ENCODE results near the gene RHBDL2. TPM values are rescaled to one million over a fixed set of nuclear protein-coding genes. Genes with fewer than 3 reads are reported as not detected.

RHBDL2 gene
- total and polyA plus RNA-seq, 2 of the 13 experiments (the other 11 are each of a cell fraction or from before 2014, with no cell fraction given), result 3.3 to 5.4 TPM

DNA sequence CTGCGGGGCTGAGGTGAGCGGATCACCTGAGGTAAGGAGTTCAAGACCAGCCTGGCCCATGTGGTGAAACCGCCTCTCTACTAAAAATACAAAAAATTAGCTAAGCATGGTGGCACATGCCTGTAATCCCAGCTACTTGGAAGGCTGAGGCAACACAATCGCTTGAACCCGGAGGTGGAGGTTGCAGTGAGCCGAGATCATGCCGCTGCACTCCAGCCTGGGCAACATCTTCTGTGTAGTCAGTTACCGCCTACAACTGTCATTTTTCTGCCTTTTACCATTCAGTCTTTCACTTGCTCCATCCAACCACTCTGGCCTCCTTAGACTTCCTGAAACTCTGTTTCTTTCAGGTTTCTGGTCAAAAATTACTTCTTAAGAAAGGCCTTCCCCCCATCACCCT lies 70.6 kb downstream of the RHBDL2 start (continued):
- TF ChIP-seq NCOA2 (CRISPR knock-in tag; IDR thresholded peaks at IDR 0.05) (no peak), ZNF17 (CRISPR knock-in tag; IDR thresholded peaks at IDR 0.05) (no peak), ZNF749 (CRISPR knock-in tag; IDR thresholded peaks at IDR 0.05; ENCODE audit: borderline replicate concordance) (no peak), YY1 (IDR thresholded peaks at IDR 0.05; ENCODE audit: insufficient read depth, insufficient replicate concordance, low read depth, low read length) (no peak), BRD4 (CRISPR knock-in tag; IDR thresholded peaks at IDR 0.05) (no peak)

DNA sequence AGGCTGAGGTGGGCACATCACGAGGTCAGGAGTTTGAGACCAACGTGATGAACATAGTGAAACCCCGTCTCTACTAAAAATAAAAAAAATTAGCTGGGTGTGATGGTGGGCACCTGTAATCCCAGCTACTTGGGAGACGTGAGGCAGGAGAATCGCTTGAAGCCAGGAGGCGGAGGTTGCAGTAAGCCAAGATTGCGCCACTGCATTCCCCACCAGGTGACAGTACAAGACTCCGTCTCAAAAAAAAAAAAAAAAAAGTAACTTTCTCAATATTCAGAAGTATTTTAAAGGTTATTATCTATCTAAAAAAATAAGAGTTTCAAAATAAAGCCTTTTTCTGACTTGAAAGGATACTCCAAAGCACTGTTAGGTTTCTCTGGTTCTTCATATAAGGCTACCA lies 74.4 kb downstream of the RHBDL2 start:
- ATAC-seq (no peak), DNase-seq (ENCODE audit: low spot score) (no peak), FAIRE-seq (no peak)
- no peak overlapping the region for H3K4me3 ChIP-seq (replicated peaks in 1 of 3; ENCODE audit: insufficient read depth in 1 of 3, low read depth in 2 of 3, low read length in 3 of 3)
- ChIA-PET CTCF (ENCODE audit: low intra/inter-chr PET ratio, low total read pairs) (no interaction called here), POLR2A (no interaction called here)
- in situ Hi-C loops (cut with HindIII; ENCODE audit: extremely low pct_ligation_motif_present, low pct_unique_long_range_greater_than_20kb) (no loop called here), intact Hi-C loops (cut with micrococcal nuclease; ENCODE audit: unreplicated experiment) (no loop called here)
- H3K27me3 ChIP-seq (ENCODE audit: control insufficient read depth in 1 of 2, insufficient read depth in 2 of 2, low read length in 2 of 2), result no peaks in the 10 kb centered on the region
- H3K4me2 ChIP-seq (ENCODE audit: low read depth, low read length), result no peak overlapping the region
- BruUV-seq (replicated peaks), result no TSS peak
- no peak for TF ChIP-seq ZNF75D (CRISPR knock-in tag; IDR thresholded peaks at IDR 0.05; ENCODE audit: borderline replicate concordance)
- no peak for TF ChIP-seq DNMT1 (CRISPR knock-in tag; IDR thresholded peaks at IDR 0.05)
- TF ChIP-seq, protein P1, sequence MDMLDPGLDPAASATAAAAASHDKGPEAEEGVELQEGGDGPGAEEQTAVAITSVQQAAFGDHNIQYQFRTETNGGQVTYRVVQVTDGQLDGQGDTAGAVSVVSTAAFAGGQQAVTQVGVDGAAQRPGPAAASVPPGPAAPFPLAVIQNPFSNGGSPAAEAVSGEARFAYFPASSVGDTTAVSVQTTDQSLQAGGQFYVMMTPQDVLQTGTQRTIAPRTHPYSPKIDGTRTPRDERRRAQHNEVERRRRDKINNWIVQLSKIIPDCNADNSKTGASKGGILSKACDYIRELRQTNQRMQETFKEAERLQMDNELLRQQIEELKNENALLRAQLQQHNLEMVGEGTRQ (IDR thresholded peaks at IDR 0.05; ENCODE audit: low read depth, low read length), result no peak
- TF ChIP-seq, protein P1 (CRISPR knock-in tag; IDR thresholded peaks at IDR 0.05; ENCODE audit: borderline replicate concordance), result no peak
- TF ChIP-seq ATAD3A (CRISPR knock-in tag; IDR thresholded peaks at IDR 0.05), result no peak
- TF ChIP-seq GZF1 (CRISPR knock-in tag; IDR thresholded peaks at IDR 0.05), result no peak
- TF ChIP-seq KLF16 (CRISPR knock-in tag; IDR thresholded peaks at IDR 0.05), result no peak
- TF ChIP-seq REL (CRISPR knock-in tag; conservative IDR thresholded peaks at IDR 0.05), result no peak
- no peak for TF ChIP-seq U2AF1 (optimal IDR thresholded peaks at IDR 0.05; ENCODE audit: low read depth, low read length)
- no peak for TF ChIP-seq TOE1 (CRISPR knock-in tag; IDR thresholded peaks at IDR 0.05)
- peaks cover 11% of the 10 kb centered on the region for H3K79me2 ChIP-seq (ENCODE audit: insufficient read depth, low read length)
- H2AFZ ChIP-seq (ENCODE audit: low read length), result no peak overlapping the region
- 93% methylated on average over 8 of the region's 8 CpGs for WGBS (ENCODE audit: low lambda C conversion rate)
- H3K4me1 ChIP-seq (ENCODE audit: insufficient read depth, low read length), result peaks cover 36% of the 10 kb centered on the region
- H3K27ac ChIP-seq (ENCODE audit: extremely low read length, insufficient read depth, low read length), result no peak overlapping the region
- H3K36me3 ChIP-seq (replicated peaks in 1 of 2; ENCODE audit: control insufficient read depth in 1 of 2, insufficient read depth in 2 of 2, low read length in 2 of 2), result no peaks in the 10 kb centered on the region; a peak in 1 of 5 replicates
- no peaks in the 10 kb centered on the region for H4K20me1 ChIP-seq (ENCODE audit: insufficient read depth, low read length)
- no peaks in the 10 kb centered on the region for H3K9me3 ChIP-seq (ENCODE audit: low read length)
- H3K9ac ChIP-seq (ENCODE audit: insufficient read depth, low read depth, low read length), result no peak overlapping the region
